ENCODE data around the gene SMCO4.

SMCO4 gene

DNA sequence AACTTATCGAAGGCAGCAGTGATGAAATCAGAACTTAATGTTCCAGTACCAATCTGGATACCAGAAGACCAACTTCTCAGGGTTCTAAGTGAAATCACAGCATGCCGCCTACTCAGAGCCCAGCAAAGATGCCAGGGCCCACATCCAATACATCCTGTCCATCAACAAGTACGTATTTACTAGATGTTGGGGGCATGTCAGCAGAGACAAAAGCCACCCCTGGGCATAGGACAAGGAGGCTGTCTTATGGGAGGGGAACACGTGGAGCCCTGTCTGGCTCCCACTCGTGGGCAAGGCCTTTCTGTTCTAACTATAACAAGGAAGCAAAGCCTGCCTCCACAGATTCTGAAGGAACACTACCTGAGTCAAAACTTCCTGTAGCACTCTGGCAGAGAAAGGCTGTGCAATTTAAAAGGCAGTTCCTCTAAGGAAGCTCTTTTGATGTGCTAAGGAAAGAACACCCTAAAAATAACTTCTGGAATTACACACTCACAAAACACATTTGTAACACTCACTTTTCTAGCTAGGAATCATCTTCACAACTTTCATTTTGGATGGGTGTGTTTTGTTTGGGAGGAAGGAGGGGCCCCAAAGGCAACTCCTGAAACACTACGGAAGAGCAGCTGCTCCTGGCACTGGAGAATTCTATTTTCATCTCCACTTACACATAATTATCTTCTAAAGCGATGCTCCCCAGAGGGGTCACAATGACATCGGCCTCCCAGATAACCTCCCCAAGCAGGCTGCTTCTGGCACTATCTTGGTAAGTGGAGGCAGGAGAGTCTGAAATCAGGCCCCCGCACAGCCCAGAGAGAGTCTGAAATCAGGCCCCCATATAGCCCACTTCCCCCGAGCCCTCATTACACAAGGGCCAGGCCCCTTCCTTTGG, 14.2 kb downstream of the SMCO4 start:
- DNase-seq (ENCODE audit: low read depth) = no peak

- no peak for DNase-seq (ENCODE audit: low read depth)
These were observed 14.9 kb downstream of the SMCO4 start for GRCh38 chr11:93528252-93528651.

GRCh38 chr11:93526641-93527583, 16.3 kb downstream of the SMCO4 start:
- DNase-seq (ENCODE audit: low read depth) = no peak

GRCh38 chr11:93526346-93526633, 16.9 kb downstream of the SMCO4 start:
- no peak for DNase-seq (ENCODE audit: low read depth)

DNA sequence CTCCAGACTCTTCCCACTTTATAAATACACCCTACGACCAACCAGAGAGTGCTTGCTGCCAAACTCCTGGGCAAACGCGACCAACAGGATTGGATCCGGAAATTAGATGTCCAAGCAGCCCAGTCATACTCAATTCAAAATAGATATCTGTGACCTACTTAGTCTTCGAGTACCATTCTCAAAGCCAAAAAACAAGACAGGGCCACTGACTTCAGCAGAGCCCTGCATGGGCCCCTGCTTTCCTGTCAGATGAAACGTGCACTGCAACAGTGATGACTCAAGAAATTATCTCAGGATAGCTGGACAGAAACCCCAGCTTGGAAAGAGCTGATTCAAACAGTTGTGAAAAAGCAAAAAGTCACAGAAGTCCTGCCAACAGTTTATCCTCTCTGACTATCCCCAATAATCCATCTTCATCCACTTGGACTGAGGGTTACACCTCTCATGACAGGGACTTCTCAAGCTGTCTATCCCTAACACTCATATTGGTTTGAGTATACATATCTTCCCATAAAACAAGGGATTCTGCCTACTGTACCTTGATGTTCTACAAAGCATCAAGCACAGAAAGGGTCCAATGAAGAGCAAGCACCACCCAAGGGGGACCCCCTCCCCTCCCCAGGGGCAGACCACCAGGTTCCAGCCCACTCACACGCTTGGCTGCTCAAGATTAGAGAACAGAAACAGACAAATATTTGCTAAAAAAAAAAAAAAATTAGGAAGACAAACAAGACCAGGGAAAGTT, 17.4 kb downstream of the SMCO4 start:
- DNase-seq (ENCODE audit: low read depth) = peak; percentile 30

DNA sequence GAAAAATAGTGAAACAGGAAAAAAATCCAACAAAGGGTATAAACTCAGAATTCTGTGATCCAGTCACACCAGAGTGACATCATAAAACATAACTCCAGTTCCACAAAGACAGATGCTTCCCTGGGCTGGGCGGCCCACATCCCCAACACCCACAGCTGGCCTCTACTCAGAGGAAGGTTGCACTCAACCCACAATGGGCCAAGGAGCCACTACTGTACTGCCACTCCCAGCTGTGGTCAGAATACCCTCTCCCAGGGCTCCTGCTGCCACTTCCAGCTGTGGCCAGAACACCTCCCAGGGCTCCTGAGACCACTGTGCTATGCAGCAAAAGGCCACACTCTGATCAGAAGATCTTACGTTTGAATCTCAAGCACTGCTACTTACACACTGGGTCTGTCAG, 18.3 kb downstream of the SMCO4 start:
- no peak for DNase-seq (ENCODE audit: low read depth)

GRCh38 chr11:93524173-93524536, 19.0 kb downstream of the SMCO4 start:
- no peak for DNase-seq (ENCODE audit: low read depth)

GRCh38 chr11:93520726-93521509, 22.3 kb downstream of the SMCO4 start:
- no peak for DNase-seq (ENCODE audit: low read depth)

DNA sequence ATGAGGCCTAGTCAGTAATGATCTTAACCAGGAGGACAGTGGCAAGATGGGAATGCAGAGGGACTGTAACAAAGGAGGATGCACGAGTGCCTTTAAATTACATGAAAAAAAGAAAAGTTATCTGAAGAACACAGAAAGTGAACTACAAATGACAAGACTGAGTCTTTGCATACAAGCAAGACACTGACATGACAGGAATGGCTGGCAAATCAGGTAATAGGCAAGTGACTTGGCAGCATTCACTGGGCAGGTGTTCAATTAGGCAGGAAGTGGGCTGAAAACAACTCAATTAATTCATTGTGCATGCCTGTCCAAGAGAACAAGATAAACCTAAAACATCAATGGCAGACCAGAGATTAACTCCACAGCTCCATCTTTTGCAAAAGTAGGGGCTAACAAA, 24.0 kb downstream of the SMCO4 start:
- DNase-seq (ENCODE audit: low read depth) = no peak

- no peak for DNase-seq (ENCODE audit: low read depth)
These were observed 25.1 kb downstream of the SMCO4 start for GRCh38 chr11:93518081-93518480.

GRCh38 chr11:93517611-93518010, 25.6 kb downstream of the SMCO4 start:
- DNase-seq (ENCODE audit: low read depth) = no peak

- no peak for DNase-seq (ENCODE audit: low read depth)
These were observed 26.1 kb downstream of the SMCO4 start for GRCh38 chr11:93517041-93517440.

- DNase-seq (ENCODE audit: low read depth) = no peak
These were observed 27.7 kb downstream of the SMCO4 start for GRCh38 chr11:93515441-93516025.

DNA sequence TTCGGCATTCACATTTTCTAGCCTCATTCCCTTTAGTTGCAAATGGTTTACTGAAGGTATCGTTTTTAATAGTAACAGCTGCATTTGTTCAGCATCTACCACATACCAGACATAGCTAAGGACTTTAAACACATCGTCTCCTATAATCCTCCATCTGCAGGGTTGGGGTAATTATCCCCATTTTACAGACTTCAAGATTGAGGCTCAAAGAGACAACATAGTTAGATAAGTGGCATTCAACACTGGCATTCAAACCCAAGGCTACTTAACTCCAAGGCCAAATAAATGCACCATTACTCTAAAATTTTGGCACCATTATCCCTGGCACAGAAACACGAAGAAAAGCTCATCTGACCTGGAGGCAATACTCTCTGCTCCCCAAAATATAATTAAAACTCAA, 28.5 kb downstream of the SMCO4 start:
- no peak for DNase-seq (ENCODE audit: low read depth)

DNA sequence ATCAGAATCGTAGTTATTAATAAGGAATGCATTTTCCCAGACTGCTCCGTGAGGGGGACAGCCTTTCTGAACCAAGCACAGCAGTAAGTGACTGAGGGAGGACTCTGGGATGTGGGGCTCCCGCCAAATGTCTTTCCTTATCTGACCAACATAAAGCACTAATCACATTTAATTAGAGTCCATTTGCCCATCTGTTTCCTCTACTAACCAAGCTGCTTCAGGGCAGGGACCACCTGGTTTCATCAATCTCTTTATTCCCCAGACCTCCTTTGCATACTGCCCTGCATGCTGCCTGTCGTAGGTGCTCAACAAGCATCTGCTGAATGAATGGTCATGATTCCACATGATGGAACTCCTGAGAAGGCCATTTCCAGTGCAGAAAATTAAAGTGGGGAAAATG, 29.4 kb downstream of the SMCO4 start:
- DNase-seq (ENCODE audit: low read depth) = no peak

GRCh38 chr11:93512949-93513667, 30.1 kb downstream of the SMCO4 start:
- DNase-seq (ENCODE audit: low read depth) = no peak

DNA sequence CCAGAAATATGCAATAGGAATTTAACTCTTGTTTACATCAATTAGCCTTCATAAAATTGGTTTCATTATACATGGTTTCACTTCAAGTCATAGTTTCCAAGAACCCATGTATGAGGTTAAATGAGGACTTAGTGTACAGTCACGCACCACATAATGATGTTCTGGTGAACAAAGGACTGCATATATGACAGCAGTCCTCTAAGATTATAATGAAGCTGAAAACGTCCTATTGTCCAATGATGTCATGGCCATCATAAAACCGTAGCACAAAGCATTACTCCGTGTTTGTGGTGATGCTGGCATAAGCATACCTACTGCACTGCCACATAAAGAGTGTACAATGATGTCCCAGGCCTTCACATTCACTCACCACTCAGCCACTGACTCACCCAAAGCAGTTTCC, 31.1 kb downstream of the SMCO4 start:
- DNase-seq (ENCODE audit: low read depth) = no peak

GRCh38 chr11:93510196-93510873, 32.9 kb downstream of the SMCO4 start:
- DNase-seq (ENCODE audit: low read depth) = no peak

- DNase-seq (ENCODE audit: low read depth) = no peak
These were observed 35.7 kb downstream of the SMCO4 start for GRCh38 chr11:93507517-93507916.

DNA sequence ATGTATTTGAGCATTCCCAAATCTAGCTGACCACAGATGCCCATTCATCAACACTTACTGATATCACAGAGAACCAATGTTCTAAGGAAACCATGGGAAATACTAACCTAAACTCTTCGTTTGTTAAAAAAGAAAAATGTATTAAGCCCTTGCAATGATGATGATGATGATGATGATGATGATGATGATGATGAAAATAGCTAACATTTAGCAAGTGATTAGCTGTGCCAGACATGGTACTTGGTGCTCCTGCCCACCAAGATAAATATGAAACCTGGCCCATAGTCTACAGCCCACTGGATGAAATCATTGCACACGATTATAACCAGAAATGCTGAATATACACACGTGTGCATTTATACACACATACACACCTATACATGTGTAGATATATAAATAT, 37.5 kb downstream of the SMCO4 start:
- no peak for DNase-seq (ENCODE audit: low read depth)
